Measurements from ENCODE around the gene PSME3IP1.

Gene PSME3IP1

DNA sequence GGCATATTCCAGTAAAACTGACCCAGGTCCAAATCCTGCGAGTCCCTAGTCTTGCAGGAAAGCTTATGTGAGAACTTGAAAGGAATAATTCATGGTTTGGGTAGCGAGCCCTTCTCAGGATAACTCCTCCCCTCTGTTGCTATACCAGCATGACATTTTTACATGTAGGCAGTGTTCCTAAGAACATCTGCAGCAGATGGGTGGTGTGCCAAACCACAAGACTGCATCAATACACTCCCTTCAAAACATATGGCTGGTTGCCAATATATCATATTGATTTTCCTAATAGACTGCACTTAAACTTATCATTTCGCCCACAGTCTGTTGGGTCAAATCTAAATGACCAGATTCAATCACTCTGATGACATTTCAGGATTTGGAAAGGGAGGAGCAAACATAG, 19.9 kb downstream of the PSME3IP1 start:
- H3K4me3 Mint-ChIP-seq: no peak overlapping the region
- H3K4me1 Mint-ChIP-seq: peaks cover 15% of the 10 kb centered on the region
- H3K27ac Mint-ChIP-seq: no peak overlapping the region
- H3K9me3 Mint-ChIP-seq: no peaks in the 10 kb centered on the region
- no peaks in the 10 kb centered on the region for H3K27me3 Mint-ChIP-seq
- peaks cover 17% of the 10 kb centered on the region for H3K36me3 Mint-ChIP-seq

DNA sequence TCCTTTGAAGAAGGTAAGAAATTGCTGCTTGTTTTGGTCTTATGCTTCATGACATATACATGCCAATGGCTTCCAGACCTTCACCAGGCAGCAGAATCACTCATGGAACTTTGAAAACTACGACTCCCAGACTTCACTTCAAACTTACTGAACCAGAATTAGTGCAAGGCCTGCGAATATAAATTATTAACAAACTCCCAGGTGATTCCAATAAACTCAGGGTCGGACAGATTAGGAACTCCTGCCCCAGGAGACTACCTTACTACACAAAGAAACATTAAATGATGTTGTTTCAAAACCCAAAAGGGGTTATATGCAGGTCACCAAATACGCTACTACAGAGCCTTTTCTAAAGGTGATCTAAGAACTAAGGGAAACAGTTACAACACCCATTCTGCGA, 20.4 kb downstream of the PSME3IP1 start:
- Mint-ChIP-seq H3K27me3 (no peaks in the 10 kb centered on the region), H3K27ac (no peak overlapping the region), H3K9me3 (no peaks in the 10 kb centered on the region), H3K4me1 (peaks cover 19% of the 10 kb centered on the region), H3K4me3 (no peak overlapping the region), H3K36me3 (peaks cover 18% of the 10 kb centered on the region)

DNA sequence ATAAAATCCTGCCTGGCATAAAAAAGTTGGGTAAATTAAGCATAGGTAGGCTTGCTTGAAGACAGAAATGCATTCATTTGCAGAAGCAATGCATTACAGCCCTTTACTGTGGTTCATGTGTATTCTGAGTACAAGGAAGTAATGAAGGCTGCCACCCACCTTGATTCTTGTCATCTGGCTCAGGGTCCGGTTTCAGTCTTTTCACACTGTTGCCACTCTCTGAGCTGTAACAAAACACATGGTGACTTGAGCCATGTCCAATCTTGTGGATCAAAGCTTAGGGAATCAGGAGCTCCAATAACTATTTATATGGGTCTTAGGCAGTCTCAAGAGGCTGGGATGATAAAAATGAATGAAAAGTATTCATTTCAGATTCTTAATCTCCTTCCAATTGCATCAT, 22.0 kb downstream of the PSME3IP1 start:
- no peaks in the 10 kb centered on the region for H3K27me3 Mint-ChIP-seq
- H3K4me1 Mint-ChIP-seq: peaks cover 23% of the 10 kb centered on the region
- H3K36me3 Mint-ChIP-seq: peaks cover 25% of the 10 kb centered on the region
- H3K27ac Mint-ChIP-seq: no peak overlapping the region
- no peaks in the 10 kb centered on the region for H3K9me3 Mint-ChIP-seq
- no peak overlapping the region for H3K4me3 Mint-ChIP-seq

DNA sequence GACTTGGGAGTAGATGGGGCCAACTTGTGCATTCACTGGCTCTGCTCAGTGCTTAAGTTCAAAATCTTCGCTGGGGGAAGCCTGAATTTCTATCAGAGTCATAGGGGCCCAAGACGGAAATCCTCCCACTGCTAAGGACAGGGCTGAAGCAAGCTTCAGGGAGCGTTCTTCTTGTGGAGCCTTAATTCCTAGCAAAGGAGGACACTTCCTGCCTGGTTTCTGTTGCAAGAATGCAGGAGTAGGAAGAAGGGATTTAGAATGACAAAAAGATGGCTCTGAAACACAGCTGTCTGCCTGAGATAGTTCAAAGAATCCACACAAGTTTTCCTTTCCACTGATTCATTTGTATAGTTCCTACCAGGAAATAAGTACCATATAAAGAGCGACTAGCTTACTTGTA, 26.4 kb downstream of the PSME3IP1 start:
- no peaks in the 10 kb centered on the region for H3K9me3 Mint-ChIP-seq
- no peak overlapping the region for H3K4me3 Mint-ChIP-seq
- peaks cover 33% of the 10 kb centered on the region for H3K4me1 Mint-ChIP-seq
- H3K36me3 Mint-ChIP-seq: peaks cover 30% of the 10 kb centered on the region
- no peak overlapping the region for H3K27ac Mint-ChIP-seq
- no peaks in the 10 kb centered on the region for H3K27me3 Mint-ChIP-seq

- H3K36me3 Mint-ChIP-seq: peaks cover 34% of the 10 kb centered on the region
These were observed 28.3 kb downstream of the PSME3IP1 start for GRCh38 chr16:57157533-57157932.

DNA sequence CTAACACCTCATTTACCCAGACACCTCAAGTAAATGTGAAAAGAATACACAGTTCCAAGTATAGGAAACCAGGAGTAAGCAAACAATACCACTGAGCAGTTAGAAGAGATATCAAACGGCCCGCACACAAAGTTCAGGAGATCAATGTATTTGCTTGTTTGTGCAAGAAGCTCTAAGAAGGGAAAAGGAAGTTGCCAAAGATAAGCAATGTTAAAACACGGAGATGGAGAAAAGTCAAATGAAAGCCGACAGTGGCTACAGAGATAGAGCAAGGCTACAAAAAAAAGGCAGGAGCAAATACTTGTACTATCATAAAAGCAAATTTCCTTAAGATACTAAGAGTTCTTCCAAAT, 29.5 kb downstream of the PSME3IP1 start:
- H3K27me3 Mint-ChIP-seq: no peaks in the 10 kb centered on the region
- H3K27ac Mint-ChIP-seq: peak overlapping the region; percentile 4
- peaks cover 34% of the 10 kb centered on the region for H3K36me3 Mint-ChIP-seq
- peaks cover 50% of the 10 kb centered on the region for H3K4me1 Mint-ChIP-seq
- H3K9me3 Mint-ChIP-seq: no peaks in the 10 kb centered on the region
- no peak overlapping the region for H3K4me3 Mint-ChIP-seq

More at GRCh38 chr16:57157533-57157932, 28.3 kb downstream of the PSME3IP1 start:
- Mint-ChIP-seq H3K4me1 (peaks cover 43% of the 10 kb centered on the region), H3K9me3 (no peaks in the 10 kb centered on the region), H3K27ac (no peak overlapping the region), H3K4me3 (no peak overlapping the region), H3K27me3 (no peaks in the 10 kb centered on the region)

DNA sequence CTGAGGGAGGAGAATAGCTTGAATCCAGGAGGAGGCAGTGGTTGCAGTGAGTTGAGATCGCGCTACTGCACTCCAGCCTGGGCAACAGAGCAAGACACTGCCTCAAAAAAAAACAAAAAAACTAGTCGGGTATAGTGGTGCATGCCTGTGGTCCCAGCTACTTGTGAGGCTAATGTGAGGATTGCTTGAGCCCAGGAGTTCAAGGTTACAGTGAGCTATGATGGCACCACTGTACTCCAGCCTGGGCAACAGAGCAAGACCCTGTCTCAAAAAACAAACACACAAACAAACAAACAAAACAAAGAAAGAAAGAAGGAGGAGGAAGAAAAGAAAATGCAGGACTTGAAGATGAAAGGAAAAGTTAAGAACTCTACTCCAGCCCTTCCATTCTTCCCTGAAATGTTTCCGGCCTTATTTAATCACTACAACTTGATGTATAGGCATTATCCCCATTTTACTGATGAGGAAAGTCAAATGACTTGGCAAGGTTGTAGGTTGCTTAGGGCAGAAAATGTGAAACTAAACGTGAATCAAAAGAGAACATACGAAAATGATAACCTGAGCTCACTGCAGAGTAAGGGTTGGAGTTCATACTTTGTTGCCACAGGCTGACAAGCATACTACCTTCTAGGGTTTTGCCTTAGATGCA, 30.0 kb downstream of the PSME3IP1 start:
- H3K36me3 Mint-ChIP-seq: peaks cover 32% of the 10 kb centered on the region
- peaks cover 49% of the 10 kb centered on the region for H3K4me1 Mint-ChIP-seq
- H3K27me3 Mint-ChIP-seq: no peaks in the 10 kb centered on the region
- H3K9me3 Mint-ChIP-seq: no peaks in the 10 kb centered on the region
- H3K4me3 Mint-ChIP-seq: no peak overlapping the region
- peak overlapping the region; percentile 4 for H3K27ac Mint-ChIP-seq

- H3K4me1 Mint-ChIP-seq: peaks cover 42% of the 10 kb centered on the region
- no peak overlapping the region for H3K27ac Mint-ChIP-seq
- peaks cover 20% of the 10 kb centered on the region for H3K36me3 Mint-ChIP-seq
- no peaks in the 10 kb centered on the region for H3K27me3 Mint-ChIP-seq
- no peaks in the 10 kb centered on the region for H3K9me3 Mint-ChIP-seq
- H3K4me3 Mint-ChIP-seq: no peak overlapping the region
These were observed 32.0 kb downstream of the PSME3IP1 start for GRCh38 chr16:57153841-57154240.

DNA sequence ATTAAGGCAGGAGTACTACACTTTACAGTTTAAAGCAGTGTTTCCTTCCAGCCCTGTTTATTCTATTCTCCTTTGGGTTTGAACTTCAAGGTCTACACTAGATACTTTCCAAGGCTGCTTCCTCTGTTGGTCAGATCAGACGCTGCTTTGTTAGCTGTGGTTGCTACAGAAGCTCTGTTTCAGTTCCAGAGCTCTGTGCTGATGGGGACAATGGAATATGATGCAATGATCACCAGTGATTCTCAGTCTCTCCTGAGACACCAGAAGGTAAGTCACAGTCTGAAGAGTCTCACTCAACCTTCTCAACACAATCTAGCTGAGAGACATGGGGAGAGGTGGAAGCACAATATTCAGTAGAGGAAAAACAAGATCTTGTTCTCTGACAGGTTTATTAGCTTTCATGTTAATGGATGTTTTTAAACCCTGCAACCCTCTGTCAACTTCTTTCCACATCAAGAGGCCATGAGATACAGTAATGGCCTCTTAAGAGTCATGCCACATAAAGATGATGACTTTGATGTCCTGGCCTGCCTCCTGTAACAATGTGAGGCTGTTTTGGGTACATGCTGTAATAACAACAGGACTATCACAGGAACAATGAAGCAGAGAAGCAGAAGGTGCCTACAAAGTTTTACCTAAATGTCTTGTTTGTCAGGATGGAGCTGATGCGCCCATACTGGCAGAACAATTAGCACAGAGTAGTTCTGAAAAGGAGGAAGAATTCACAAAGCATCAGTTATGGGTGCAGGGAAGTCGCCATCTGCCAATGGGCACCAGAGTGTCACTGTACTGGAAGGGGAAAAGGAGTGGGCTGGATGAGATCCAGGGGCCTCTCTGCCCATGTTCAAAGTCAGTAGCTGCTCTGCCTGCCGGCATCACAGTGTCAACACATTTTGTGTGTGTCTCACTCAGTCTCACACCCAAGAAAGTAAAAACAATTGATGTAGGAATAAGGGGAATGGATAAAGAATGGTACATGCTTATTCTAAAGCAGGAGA, 33.4 kb downstream of the PSME3IP1 start:
- Mint-ChIP-seq H3K27ac (peak overlapping the region; percentile 43), H3K27me3 (no peaks in the 10 kb centered on the region), H3K36me3 (peaks cover 18% of the 10 kb centered on the region), H3K4me1 (peaks cover 52% of the 10 kb centered on the region), H3K4me3 (no peak overlapping the region), H3K9me3 (no peaks in the 10 kb centered on the region)

GRCh38 chr16:57151369-57151768, 34.5 kb downstream of the PSME3IP1 start:
- Mint-ChIP-seq H3K4me1 (peaks cover 41% of the 10 kb centered on the region), H3K27ac (peak overlapping the region; percentile 65), H3K36me3 (peaks cover 12% of the 10 kb centered on the region), H3K27me3 (no peaks in the 10 kb centered on the region), H3K4me3 (no peak overlapping the region), H3K9me3 (no peaks in the 10 kb centered on the region)

GRCh38 chr16:57150682-57151330, 35.0 kb downstream of the PSME3IP1 start:
- Mint-ChIP-seq H3K9me3 (no peaks in the 10 kb centered on the region), H3K36me3 (peaks cover 10% of the 10 kb centered on the region), H3K27me3 (no peaks in the 10 kb centered on the region), H3K27ac (no peak overlapping the region), H3K4me1 (peaks cover 36% of the 10 kb centered on the region), H3K4me3 (no peak overlapping the region)

DNA sequence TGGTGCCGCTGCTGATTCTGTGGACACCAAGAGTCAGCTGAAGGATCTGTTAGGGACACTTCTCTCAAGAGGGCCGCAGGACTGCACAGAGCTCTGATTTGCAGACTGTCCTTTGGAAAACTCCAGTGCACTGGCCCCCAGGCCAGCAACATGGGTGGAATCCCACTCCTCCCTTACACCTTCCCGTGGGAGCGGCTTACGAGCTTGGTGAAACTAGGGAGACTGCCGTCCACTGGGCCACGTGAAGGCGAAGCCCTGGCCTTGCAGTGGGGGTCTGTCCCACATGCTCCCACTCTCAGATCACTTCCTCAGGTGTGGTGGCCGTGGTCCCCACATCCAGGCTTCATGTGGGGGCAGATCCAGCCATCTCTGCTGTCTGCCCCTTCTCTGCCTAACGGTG, 36.4 kb downstream of the PSME3IP1 start:
- H3K4me3 Mint-ChIP-seq: no peak overlapping the region
- H3K36me3 Mint-ChIP-seq: peaks cover 9% of the 10 kb centered on the region
- H3K27me3 Mint-ChIP-seq: no peaks in the 10 kb centered on the region
- H3K27ac Mint-ChIP-seq: no peak overlapping the region
- peaks cover 29% of the 10 kb centered on the region for H3K4me1 Mint-ChIP-seq
- H3K9me3 Mint-ChIP-seq: no peaks in the 10 kb centered on the region

- Mint-ChIP-seq H3K27me3 (no peaks in the 10 kb centered on the region), H3K4me3 (no peak overlapping the region), H3K27ac (peak overlapping the region; percentile 51), H3K9me3 (no peaks in the 10 kb centered on the region), H3K4me1 (peaks cover 22% of the 10 kb centered on the region), H3K36me3 (peaks cover 3% of the 10 kb centered on the region)
These were observed 37.4 kb downstream of the PSME3IP1 start for GRCh38 chr16:57148481-57148880.

- H3K36me3 Mint-ChIP-seq: no peaks in the 10 kb centered on the region
These were observed 38.2 kb downstream of the PSME3IP1 start for GRCh38 chr16:57147381-57148221.

GRCh38 chr16:57146735-57147134, 39.1 kb downstream of the PSME3IP1 start:
- no peaks in the 10 kb centered on the region for H3K27me3 Mint-ChIP-seq
- no peaks in the 10 kb centered on the region for H3K9me3 Mint-ChIP-seq
- no peaks in the 10 kb centered on the region for H3K36me3 Mint-ChIP-seq
- H3K27ac Mint-ChIP-seq: no peak overlapping the region
- no peak overlapping the region for H3K4me3 Mint-ChIP-seq
- peaks cover 23% of the 10 kb centered on the region for H3K4me1 Mint-ChIP-seq

More at GRCh38 chr16:57147381-57148221, 38.2 kb downstream of the PSME3IP1 start:
- H3K27me3 Mint-ChIP-seq: no peaks in the 10 kb centered on the region
- no peak overlapping the region for H3K4me3 Mint-ChIP-seq
- H3K4me1 Mint-ChIP-seq: peaks cover 22% of the 10 kb centered on the region
- H3K9me3 Mint-ChIP-seq: no peaks in the 10 kb centered on the region
- peak overlapping the region; percentile 59 for H3K27ac Mint-ChIP-seq
